Mesendoderm (in vitro differentiated cells): ENCODE measurements around the gene ZNF846.
A peak's percentile ranks its signal among the peaks of the same experiment; 100 is the strongest.

Source experiments
- DNase-seq: peaks from one replicate; pipeline ENCODE4 v3.0.0; 2013
- H2AK5ac ChIP-seq: 2 replicates; pipeline ENCODE4 v1.6.1; 2013; ENCODE audit warnings: low read length, inconsistent platforms
- H2BK120ac ChIP-seq: 2 replicates; pipeline ENCODE4 v1.6.1; 2013; ENCODE audit warnings: low read depth, mild to moderate bottlenecking, low read length, moderate library complexity, mixed read lengths
- H2BK15ac ChIP-seq: replicated peaks from 2 replicates; pipeline ENCODE4 v1.6.1; 2013; ENCODE audit warnings: low read depth, mild to moderate bottlenecking, moderate library complexity
- H2BK5ac ChIP-seq: 2 replicates; pipeline ENCODE4 v1.6.1; 2013; ENCODE audit warnings: low read length, inconsistent platforms
- H3K18ac ChIP-seq: 2 replicates; pipeline ENCODE4 v1.6.1; 2013; ENCODE audit warnings: mild to moderate bottlenecking, low read length, mixed read lengths
- H3K23ac ChIP-seq: one replicate; pipeline ENCODE4 v1.6.1; 2013; ENCODE audit warnings: low read length
- H3K27ac ChIP-seq: 2 replicates; pipeline ENCODE4 v1.5.1; 2013; ENCODE audit warnings: low read depth, mild to moderate bottlenecking, inconsistent platforms, low read length, moderate library complexity
- H3K27me3 ChIP-seq: 2 replicates; pipeline ENCODE4 v1.6.1; 2013; ENCODE audit warnings: low read length, control low read depth, mild to moderate bottlenecking, inconsistent platforms; ENCODE audit not compliant: insufficient read depth, poor library complexity
- H3K36me3 ChIP-seq: 2 replicates; pipeline ENCODE4 v1.6.1; 2013; ENCODE audit warnings: low read length, inconsistent platforms; ENCODE audit not compliant: control insufficient read depth, insufficient read depth
- H3K4ac ChIP-seq: one replicate; pipeline ENCODE4 v1.6.1; 2013; ENCODE audit warnings: low read depth, mild to moderate bottlenecking, low read length, moderate library complexity
- H3K4me1 ChIP-seq: 2 replicates; pipeline ENCODE4 v1.6.1; 2013; ENCODE audit warnings: low read depth, low read length, inconsistent platforms; ENCODE audit not compliant: control insufficient read depth
- H3K4me2 ChIP-seq: 2 replicates; pipeline ENCODE4 v1.6.1; 2013; ENCODE audit warnings: low read length
- H3K4me3 ChIP-seq: 2 replicates; pipeline ENCODE4 v1.5.1; 2013; ENCODE audit warnings: mild to moderate bottlenecking, low read length
- H3K56ac ChIP-seq: one replicate; pipeline ENCODE4 v1.6.1; 2013; ENCODE audit warnings: low read length
- H3K79me1 ChIP-seq: 2 replicates; pipeline ENCODE4 v1.6.1; 2013; ENCODE audit warnings: low read length, inconsistent platforms
- H3K79me2 ChIP-seq: 2 replicates; pipeline ENCODE4 v1.6.1; 2013; ENCODE audit warnings: mild to moderate bottlenecking, low read length; ENCODE audit not compliant: control insufficient read depth, insufficient read depth
- H3K9ac ChIP-seq: 2 replicates; pipeline ENCODE4 v1.6.1; 2013; ENCODE audit warnings: low read length, inconsistent platforms
- H4K5ac ChIP-seq: one replicate; pipeline ENCODE4 v1.6.1; 2013; ENCODE audit warnings: low read length
- H4K8ac ChIP-seq: one replicate; pipeline ENCODE4 v1.6.1; 2013; ENCODE audit warnings: low read depth, mild to moderate bottlenecking, control low read depth, low read length, moderate library complexity
- WGBS: extraction: QIAGEN DNeasy Blood & Tissue Kit; methylation state at CpG from one replicate; pipeline ENCODE4 v1.1.7; 2013; ENCODE audit warnings: low lambda C conversion rate, missing lambda C conversion rate; ENCODE audit not compliant: insufficient coverage; ENCODE audit errors: extremely low coverage; 5-methylcytosine and 5-hydroxymethylcytosine counted together

The ZNF846 gene

GRCh38 chr19:9801976-9802375, 33.4 kb upstream of the ZNF846 start:
- no peak overlapping the region for H3K4me2 ChIP-seq
- no CpG with 5 or more reads among the region's 10 CpGs for whole genome bisulfite sequencing
- peaks cover 3% of the 10 kb centered on the region for H3K36me3 ChIP-seq

GRCh38 chr19:9799162-9799561, 30.6 kb upstream of the ZNF846 start:
- no peak overlapping the region for H3K27ac ChIP-seq
- H3K79me2 ChIP-seq: no peaks in the 10 kb centered on the region
- H2BK15ac ChIP-seq: no peak overlapping the region
- H3K18ac ChIP-seq: no peak overlapping the region
- no peak overlapping the region for H2AK5ac ChIP-seq
- no peak overlapping the region for H3K4me2 ChIP-seq
- H3K4ac ChIP-seq: no peak overlapping the region
- H3K27me3 ChIP-seq: no peaks in the 10 kb centered on the region
- H3K9ac ChIP-seq: no peak overlapping the region
- H3K36me3 ChIP-seq: peaks cover 3% of the 10 kb centered on the region
- H4K8ac ChIP-seq: no peak overlapping the region
- DNase-seq: no peak
- no peak overlapping the region for H3K4me3 ChIP-seq
- H2BK120ac ChIP-seq: no peak overlapping the region
- no peaks in the 10 kb centered on the region for H3K4me1 ChIP-seq
- no peak overlapping the region for H3K56ac ChIP-seq
- no peak overlapping the region for H2BK5ac ChIP-seq
- no peaks in the 10 kb centered on the region for H3K79me1 ChIP-seq
- no peak overlapping the region for H3K23ac ChIP-seq
- no peak overlapping the region for H4K5ac ChIP-seq

More at GRCh38 chr19:9801976-9802375, 33.4 kb upstream of the ZNF846 start:
- no peak overlapping the region for H3K56ac ChIP-seq
- no peak overlapping the region for H3K18ac ChIP-seq
- no peak overlapping the region for H4K8ac ChIP-seq
- no peak overlapping the region for H2AK5ac ChIP-seq
- no peak overlapping the region for H3K9ac ChIP-seq
- peak; percentile 45 for DNase-seq
- H3K27me3 ChIP-seq: no peaks in the 10 kb centered on the region
- no peak overlapping the region for H4K5ac ChIP-seq
- H3K4me3 ChIP-seq: no peak overlapping the region
- H3K79me2 ChIP-seq: no peaks in the 10 kb centered on the region
- H2BK15ac ChIP-seq: no peak overlapping the region
- no peaks in the 10 kb centered on the region for H3K79me1 ChIP-seq
- H3K4ac ChIP-seq: no peak overlapping the region
- H3K4me1 ChIP-seq: no peaks in the 10 kb centered on the region
- no peak overlapping the region for H3K23ac ChIP-seq
- no peak overlapping the region for H3K27ac ChIP-seq
- H2BK5ac ChIP-seq: no peak overlapping the region
- no peak overlapping the region for H2BK120ac ChIP-seq

- no CpG with 5 or more reads among the region's 5 CpGs for WGBS
- Histone ChIP-seq H4K5ac (no peak overlapping the region), H3K79me2 (no peaks in the 10 kb centered on the region), H3K9ac (no peak overlapping the region), H3K27ac (no peak overlapping the region), H3K56ac (no peak overlapping the region), H3K4me3 (no peak overlapping the region), H2BK15ac (no peak overlapping the region), H3K27me3 (no peaks in the 10 kb centered on the region), H3K18ac (no peak overlapping the region), H4K8ac (no peak overlapping the region), H2BK5ac (no peak overlapping the region), H3K4me1 (no peaks in the 10 kb centered on the region), H3K23ac (no peak overlapping the region), H2AK5ac (no peak overlapping the region), H2BK120ac (no peak overlapping the region), H3K4ac (no peak overlapping the region), H3K36me3 (no peaks in the 10 kb centered on the region), H3K4me2 (no peak overlapping the region), H3K79me1 (no peaks in the 10 kb centered on the region)
- DNase-seq: no peak
Measured at GRCh38 chr19:9797871-9798270, 29.3 kb upstream of the ZNF846 start.

GRCh38 chr19:9796113-9796773, 27.7 kb upstream of the ZNF846 start:
- Histone ChIP-seq H3K79me2 (no peaks in the 10 kb centered on the region), H2BK15ac (no peak overlapping the region), H3K27me3 (no peaks in the 10 kb centered on the region), H3K79me1 (no peaks in the 10 kb centered on the region), H3K4me3 (no peak overlapping the region), H3K4ac (no peak overlapping the region), H3K56ac (no peak overlapping the region), H3K27ac (no peak overlapping the region), H2BK120ac (no peak overlapping the region), H3K4me1 (no peaks in the 10 kb centered on the region), H3K4me2 (no peak overlapping the region), H3K36me3 (no peaks in the 10 kb centered on the region), H3K23ac (no peak overlapping the region), H2AK5ac (no peak overlapping the region), H3K18ac (no peak overlapping the region), H4K8ac (no peak overlapping the region), H2BK5ac (no peak overlapping the region), H4K5ac (no peak overlapping the region), H3K9ac (no peak overlapping the region)
- no CpG with 5 or more reads among the region's 6 CpGs for WGBS
- peak; percentile 98 for DNase-seq

GRCh38 chr19:9793071-9793591, 24.6 kb upstream of the ZNF846 start:
- Histone ChIP-seq H3K36me3 (no peaks in the 10 kb centered on the region), H3K56ac (peak overlapping the region; percentile 95), H3K4me1 (peaks cover 1% of the 10 kb centered on the region), H3K9ac (peak overlapping the region; percentile 85), H3K18ac (peak overlapping the region; percentile 97), H3K79me2 (no peaks in the 10 kb centered on the region), H3K4me2 (peak overlapping the region; percentile 80), H2BK120ac (peak overlapping the region; percentile 89), H3K27me3 (no peaks in the 10 kb centered on the region), H3K23ac (peak overlapping the region; percentile 94), H2BK15ac (no peak overlapping the region), H3K27ac (peak overlapping the region; percentile 87), H3K4ac (peak overlapping the region; percentile 98), H2BK5ac (peak overlapping the region; percentile 67), H4K5ac (no peak overlapping the region), H3K4me3 (peak overlapping the region; percentile 66), H2AK5ac (no peak overlapping the region), H4K8ac (no peak overlapping the region), H3K79me1 (no peaks in the 10 kb centered on the region)
- no CpG with 5 or more reads among the region's 36 CpGs for WGBS
- DNase-seq: peak; percentile 72
